ENCODE results near the gene ACKR1. TPM values are rescaled to one million over a fixed set of nuclear protein-coding genes. Genes with fewer than 3 reads are reported as not detected.

ACKR1 gene
- total RNA-seq, 1 experiment from 2014 or later, result 0.63 TPM

DNA sequence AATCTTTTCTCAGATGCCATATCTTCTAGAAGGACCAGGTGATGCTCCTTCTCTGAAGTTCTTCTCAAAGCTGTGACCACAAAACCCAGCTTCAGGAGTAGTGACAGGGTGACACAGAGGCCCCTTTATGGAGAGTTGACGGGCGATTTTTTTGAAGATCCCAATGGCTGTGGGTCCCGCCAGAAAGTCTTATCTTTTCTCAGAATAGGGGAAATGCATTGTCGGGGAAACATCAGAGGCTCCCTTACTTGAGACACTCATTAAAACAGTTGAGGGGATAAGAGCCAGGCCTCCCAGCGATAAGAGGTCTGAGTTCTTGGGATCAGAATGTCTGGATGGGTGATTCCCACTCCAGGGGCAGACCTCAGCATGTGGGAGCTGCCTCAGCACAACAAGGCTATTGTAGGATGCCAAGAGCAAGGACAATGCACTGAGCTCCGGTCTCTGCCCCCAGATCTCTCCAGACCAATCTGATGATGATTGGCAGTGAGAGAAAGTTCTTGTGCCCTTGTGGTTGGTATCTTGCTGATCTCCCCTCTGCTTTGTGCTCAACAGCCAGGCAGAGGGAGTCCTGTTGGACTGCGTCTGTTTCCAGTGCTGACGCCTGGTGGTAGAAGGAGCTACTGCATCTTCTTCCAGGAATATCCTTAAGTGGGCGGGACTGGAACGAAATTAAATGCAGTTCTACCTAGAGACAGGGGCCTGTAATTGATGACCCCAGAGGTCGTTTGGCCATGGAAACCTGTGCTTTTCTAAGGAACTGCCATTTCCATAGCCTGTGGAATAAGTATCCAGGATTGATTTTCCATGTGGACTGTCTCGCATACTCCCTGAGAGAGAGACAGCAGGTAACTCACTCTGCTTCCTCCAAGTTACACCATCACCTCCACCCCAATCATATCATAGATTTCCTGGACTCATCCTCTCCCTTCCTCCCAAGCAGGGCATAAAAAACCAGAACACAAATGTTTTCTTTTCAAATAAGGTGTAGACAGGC lies 6.8 kb upstream of the ACKR1 start:
- DNase-seq (ENCODE audit: low spot score), result peak; percentile 84
- Mint-ChIP-seq H3K36me3 (no peaks in the 10 kb centered on the region), H3K9me3 (no peaks in the 10 kb centered on the region), H3K27me3 (ENCODE audit: low read depth) (no peaks in the 10 kb centered on the region), H3K27ac (no peak overlapping the region), H3K4me1 (peaks cover 17% of the 10 kb centered on the region), H3K4me3 (no peak overlapping the region)
- TF ChIP-seq ATF1 (CRISPR knock-in tag; IDR thresholded peaks at IDR 0.05), result no peak
- TF ChIP-seq, protein P1, sequence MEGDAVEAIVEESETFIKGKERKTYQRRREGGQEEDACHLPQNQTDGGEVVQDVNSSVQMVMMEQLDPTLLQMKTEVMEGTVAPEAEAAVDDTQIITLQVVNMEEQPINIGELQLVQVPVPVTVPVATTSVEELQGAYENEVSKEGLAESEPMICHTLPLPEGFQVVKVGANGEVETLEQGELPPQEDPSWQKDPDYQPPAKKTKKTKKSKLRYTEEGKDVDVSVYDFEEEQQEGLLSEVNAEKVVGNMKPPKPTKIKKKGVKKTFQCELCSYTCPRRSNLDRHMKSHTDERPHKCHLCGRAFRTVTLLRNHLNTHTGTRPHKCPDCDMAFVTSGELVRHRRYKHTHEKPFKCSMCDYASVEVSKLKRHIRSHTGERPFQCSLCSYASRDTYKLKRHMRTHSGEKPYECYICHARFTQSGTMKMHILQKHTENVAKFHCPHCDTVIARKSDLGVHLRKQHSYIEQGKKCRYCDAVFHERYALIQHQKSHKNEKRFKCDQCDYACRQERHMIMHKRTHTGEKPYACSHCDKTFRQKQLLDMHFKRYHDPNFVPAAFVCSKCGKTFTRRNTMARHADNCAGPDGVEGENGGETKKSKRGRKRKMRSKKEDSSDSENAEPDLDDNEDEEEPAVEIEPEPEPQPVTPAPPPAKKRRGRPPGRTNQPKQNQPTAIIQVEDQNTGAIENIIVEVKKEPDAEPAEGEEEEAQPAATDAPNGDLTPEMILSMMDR (IDR thresholded peaks at IDR 0.05), result peak; percentile 90
- ATAC-seq, result peak; percentile 89
- ChIA-PET POLR2A (interaction anchor here (0.7 to 1.0 kb wide), 2 partner anchors 11 to 15 kb away, joined by 3 to 4 read pairs; no protein-coding TSS in a partner anchor), CTCF (interaction anchor here (0.6 to 7.4 kb wide), 25 partner anchors 10 to 809 kb away, joined by 3 to 200 read pairs (median 6); partner anchors contain the start of gene ACKR1)

DNA sequence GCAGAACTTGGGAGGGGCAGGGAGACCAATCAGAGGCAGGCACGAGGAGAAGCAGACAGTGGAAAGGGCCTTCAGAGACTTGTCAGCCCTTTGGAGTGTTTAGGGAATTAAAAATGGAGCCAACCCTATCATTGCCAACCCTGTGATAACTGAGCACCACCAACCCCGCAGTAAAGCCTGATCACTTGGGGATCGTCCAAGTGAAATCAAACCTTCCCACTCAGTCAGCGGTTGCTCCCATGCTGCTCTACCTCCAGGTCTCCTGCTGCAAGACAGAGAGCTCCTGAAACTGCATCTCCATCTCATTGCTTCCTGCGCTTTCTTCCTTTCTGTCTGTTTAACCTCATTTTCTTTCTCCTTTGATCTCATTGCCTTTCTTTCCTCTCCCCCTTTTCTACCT lies 4.8 kb upstream of the ACKR1 start:
- no peak for ATAC-seq
- Mint-ChIP-seq H3K4me1 (peaks cover 20% of the 10 kb centered on the region), H3K36me3 (no peaks in the 10 kb centered on the region), H3K27ac (no peak overlapping the region), H3K27me3 (ENCODE audit: low read depth) (no peaks in the 10 kb centered on the region), H3K4me3 (no peak overlapping the region), H3K9me3 (no peaks in the 10 kb centered on the region)
- POLR2A ChIA-PET, result no interaction called here
- CTCF ChIA-PET, result interaction anchor here (2.8 to 7.4 kb wide), 2 partner anchors 9 to 67 kb away, joined by 9 to 200 read pairs; partner anchors contain the start of gene ACKR1
- TF ChIP-seq, protein P2, sequence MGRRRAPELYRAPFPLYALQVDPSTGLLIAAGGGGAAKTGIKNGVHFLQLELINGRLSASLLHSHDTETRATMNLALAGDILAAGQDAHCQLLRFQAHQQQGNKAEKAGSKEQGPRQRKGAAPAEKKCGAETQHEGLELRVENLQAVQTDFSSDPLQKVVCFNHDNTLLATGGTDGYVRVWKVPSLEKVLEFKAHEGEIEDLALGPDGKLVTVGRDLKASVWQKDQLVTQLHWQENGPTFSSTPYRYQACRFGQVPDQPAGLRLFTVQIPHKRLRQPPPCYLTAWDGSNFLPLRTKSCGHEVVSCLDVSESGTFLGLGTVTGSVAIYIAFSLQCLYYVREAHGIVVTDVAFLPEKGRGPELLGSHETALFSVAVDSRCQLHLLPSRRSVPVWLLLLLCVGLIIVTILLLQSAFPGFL (CRISPR knock-in tag; IDR thresholded peaks at IDR 0.05; ENCODE audit: borderline replicate concordance), result no peak
- TF ChIP-seq RORB (CRISPR knock-in tag; IDR thresholded peaks at IDR 0.05), result no peak
- no peak for TF ChIP-seq NR3C1 (CRISPR knock-in tag; conservative IDR thresholded peaks at IDR 0.05; ENCODE audit: low read depth)
- TF ChIP-seq, protein P3, sequence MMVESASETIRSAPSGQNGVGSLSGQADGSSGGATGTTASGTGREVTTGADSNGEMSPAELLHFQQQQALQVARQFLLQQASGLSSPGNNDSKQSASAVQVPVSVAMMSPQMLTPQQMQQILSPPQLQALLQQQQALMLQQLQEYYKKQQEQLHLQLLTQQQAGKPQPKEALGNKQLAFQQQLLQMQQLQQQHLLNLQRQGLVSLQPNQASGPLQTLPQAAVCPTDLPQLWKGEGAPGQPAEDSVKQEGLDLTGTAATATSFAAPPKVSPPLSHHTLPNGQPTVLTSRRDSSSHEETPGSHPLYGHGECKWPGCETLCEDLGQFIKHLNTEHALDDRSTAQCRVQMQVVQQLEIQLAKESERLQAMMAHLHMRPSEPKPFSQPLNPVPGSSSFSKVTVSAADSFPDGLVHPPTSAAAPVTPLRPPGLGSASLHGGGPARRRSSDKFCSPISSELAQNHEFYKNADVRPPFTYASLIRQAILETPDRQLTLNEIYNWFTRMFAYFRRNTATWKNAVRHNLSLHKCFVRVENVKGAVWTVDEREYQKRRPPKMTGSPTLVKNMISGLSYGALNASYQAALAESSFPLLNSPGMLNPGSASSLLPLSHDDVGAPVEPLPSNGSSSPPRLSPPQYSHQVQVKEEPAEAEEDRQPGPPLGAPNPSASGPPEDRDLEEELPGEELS (CRISPR knock-in tag; IDR thresholded peaks at IDR 0.05), result no peak
- TF ChIP-seq GABPB1 (CRISPR knock-in tag; IDR thresholded peaks at IDR 0.05), result no peak
- no peak for TF ChIP-seq JAZF1 (CRISPR knock-in tag; IDR thresholded peaks at IDR 0.05)
- no peak for TF ChIP-seq MXD4 (CRISPR knock-in tag; IDR thresholded peaks at IDR 0.05; ENCODE audit: borderline replicate concordance)
- TF ChIP-seq, protein P4, sequence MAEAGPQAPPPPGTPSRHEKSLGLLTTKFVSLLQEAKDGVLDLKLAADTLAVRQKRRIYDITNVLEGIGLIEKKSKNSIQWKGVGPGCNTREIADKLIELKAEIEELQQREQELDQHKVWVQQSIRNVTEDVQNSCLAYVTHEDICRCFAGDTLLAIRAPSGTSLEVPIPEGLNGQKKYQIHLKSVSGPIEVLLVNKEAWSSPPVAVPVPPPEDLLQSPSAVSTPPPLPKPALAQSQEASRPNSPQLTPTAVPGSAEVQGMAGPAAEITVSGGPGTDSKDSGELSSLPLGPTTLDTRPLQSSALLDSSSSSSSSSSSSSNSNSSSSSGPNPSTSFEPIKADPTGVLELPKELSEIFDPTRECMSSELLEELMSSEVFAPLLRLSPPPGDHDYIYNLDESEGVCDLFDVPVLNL (CRISPR knock-in tag; IDR thresholded peaks at IDR 0.05; ENCODE audit: borderline replicate concordance, low read depth), result no peak
- TF ChIP-seq ESRRA (CRISPR knock-in tag; IDR thresholded peaks at IDR 0.05; ENCODE audit: borderline replicate concordance), result no peak
- TF ChIP-seq, protein P5, sequence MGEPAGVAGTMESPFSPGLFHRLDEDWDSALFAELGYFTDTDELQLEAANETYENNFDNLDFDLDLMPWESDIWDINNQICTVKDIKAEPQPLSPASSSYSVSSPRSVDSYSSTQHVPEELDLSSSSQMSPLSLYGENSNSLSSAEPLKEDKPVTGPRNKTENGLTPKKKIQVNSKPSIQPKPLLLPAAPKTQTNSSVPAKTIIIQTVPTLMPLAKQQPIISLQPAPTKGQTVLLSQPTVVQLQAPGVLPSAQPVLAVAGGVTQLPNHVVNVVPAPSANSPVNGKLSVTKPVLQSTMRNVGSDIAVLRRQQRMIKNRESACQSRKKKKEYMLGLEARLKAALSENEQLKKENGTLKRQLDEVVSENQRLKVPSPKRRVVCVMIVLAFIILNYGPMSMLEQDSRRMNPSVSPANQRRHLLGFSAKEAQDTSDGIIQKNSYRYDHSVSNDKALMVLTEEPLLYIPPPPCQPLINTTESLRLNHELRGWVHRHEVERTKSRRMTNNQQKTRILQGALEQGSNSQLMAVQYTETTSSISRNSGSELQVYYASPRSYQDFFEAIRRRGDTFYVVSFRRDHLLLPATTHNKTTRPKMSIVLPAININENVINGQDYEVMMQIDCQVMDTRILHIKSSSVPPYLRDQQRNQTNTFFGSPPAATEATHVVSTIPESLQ (CRISPR knock-in tag; IDR thresholded peaks at IDR 0.05), result no peak
- TF ChIP-seq, protein P6, sequence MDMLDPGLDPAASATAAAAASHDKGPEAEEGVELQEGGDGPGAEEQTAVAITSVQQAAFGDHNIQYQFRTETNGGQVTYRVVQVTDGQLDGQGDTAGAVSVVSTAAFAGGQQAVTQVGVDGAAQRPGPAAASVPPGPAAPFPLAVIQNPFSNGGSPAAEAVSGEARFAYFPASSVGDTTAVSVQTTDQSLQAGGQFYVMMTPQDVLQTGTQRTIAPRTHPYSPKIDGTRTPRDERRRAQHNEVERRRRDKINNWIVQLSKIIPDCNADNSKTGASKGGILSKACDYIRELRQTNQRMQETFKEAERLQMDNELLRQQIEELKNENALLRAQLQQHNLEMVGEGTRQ (CRISPR knock-in tag; IDR thresholded peaks at IDR 0.05), result no peak
- DNase-seq (ENCODE audit: low spot score), result no peak
